Dendritic cell treated with granulocyte-macrophage colony-stimulating factor and Interleukin-4, amounts not matched to agents 40 ng/mL and 50 ng/mL, for 4 days (primary cell): ENCODE results near the gene HEATR3.
A peak's percentile ranks its signal among the peaks of the same experiment; 100 is the strongest.
"Not testable (repeated sequence)": the region's sequence is repeated elsewhere in the genome, so short reads cannot be mapped to it uniquely, and the experiment has no call there.

Experiments
- H3K27ac Mint-ChIP-seq: one replicate; pipeline ENCODE4 v1.8.0; 2022; ENCODE audit warnings: mild to moderate bottlenecking, mixed read lengths
- H3K27me3 Mint-ChIP-seq: one replicate; pipeline ENCODE4 v1.8.0; 2022; ENCODE audit warnings: mild to moderate bottlenecking, mixed read lengths
- H3K36me3 Mint-ChIP-seq: one replicate; pipeline ENCODE4 v1.8.0; 2022; ENCODE audit warnings: low read depth, mixed read lengths
- H3K4me1 Mint-ChIP-seq: one replicate; pipeline ENCODE4 v1.8.0; 2022; ENCODE audit warnings: low read depth, mixed read lengths
- H3K4me3 Mint-ChIP-seq: one replicate; pipeline ENCODE4 v1.8.0; 2022; ENCODE audit warnings: mild to moderate bottlenecking, moderate library complexity, mixed read lengths
- H3K9me3 Mint-ChIP-seq: one replicate; pipeline ENCODE4 v1.8.0; 2022; ENCODE audit warnings: mixed read lengths
- intact Hi-C: fragments of 100-400 bp; cut with micrococcal nuclease; formaldehyde crosslinking; loops from one replicate; pipeline ENCODE4 v1.15.0; 2022

The HEATR3 gene

GRCh38 chr16:50096791-50097190 is 31.0 kb downstream of the HEATR3 start:
- Mint-ChIP-seq H3K9me3 (no peaks in the 10 kb centered on the region), H3K27me3 (no peaks in the 10 kb centered on the region), H3K36me3 (peaks cover 54% of the 10 kb centered on the region), H3K4me3 (no peak overlapping the region), H3K27ac (no peak overlapping the region), H3K4me1 (peaks cover 12% of the 10 kb centered on the region)
- intact Hi-C loops = no loop called here

GRCh38 chr16:50099957-50100648 is 34.3 kb downstream of the HEATR3 start:
- no peaks in the 10 kb centered on the region for H3K9me3 Mint-ChIP-seq
- H3K27me3 Mint-ChIP-seq = no peaks in the 10 kb centered on the region
- intact Hi-C loops = no loop called here
- H3K4me3 Mint-ChIP-seq = no peak overlapping the region
- H3K4me1 Mint-ChIP-seq = no peaks in the 10 kb centered on the region
- peaks cover 79% of the 10 kb centered on the region for H3K36me3 Mint-ChIP-seq
- no peak overlapping the region for H3K27ac Mint-ChIP-seq

GRCh38 chr16:50102051-50102746 is 36.4 kb downstream of the HEATR3 start:
- Mint-ChIP-seq H3K27me3 (no peaks in the 10 kb centered on the region), H3K27ac (no peak overlapping the region), H3K4me3 (no peak overlapping the region), H3K9me3 (no peaks in the 10 kb centered on the region), H3K4me1 (no peaks in the 10 kb centered on the region), H3K36me3 (peaks cover 73% of the 10 kb centered on the region)
- intact Hi-C loops = no loop called here

- intact Hi-C loops = no loop called here
- no peak overlapping the region for H3K27ac Mint-ChIP-seq
- H3K9me3 Mint-ChIP-seq = no peaks in the 10 kb centered on the region
- no peaks in the 10 kb centered on the region for H3K4me1 Mint-ChIP-seq
- no peaks in the 10 kb centered on the region for H3K27me3 Mint-ChIP-seq
- no peak overlapping the region for H3K4me3 Mint-ChIP-seq
- H3K36me3 Mint-ChIP-seq = peaks cover 69% of the 10 kb centered on the region
These were observed 38.0 kb downstream of the HEATR3 start for GRCh38 chr16:50103764-50104163.

- intact Hi-C loops = no loop called here
- Mint-ChIP-seq H3K4me1 (peaks cover 9% of the 10 kb centered on the region), H3K27me3 (peaks cover 3% of the 10 kb centered on the region), H3K27ac (no peak overlapping the region), H3K36me3 (no peaks in the 10 kb centered on the region), H3K4me3 (no peak overlapping the region), H3K9me3 (no peaks in the 10 kb centered on the region)
These were observed 48.8 kb downstream of the HEATR3 start for GRCh38 chr16:50114357-50115129.

GRCh38 chr16:50120711-50121110 is 54.9 kb downstream of the HEATR3 start:
- H3K4me1 Mint-ChIP-seq = peaks cover 11% of the 10 kb centered on the region
- H3K4me3 Mint-ChIP-seq = no peak overlapping the region
- no peaks in the 10 kb centered on the region for H3K36me3 Mint-ChIP-seq
- intact Hi-C loops = no loop called here
- H3K27ac Mint-ChIP-seq = no peak overlapping the region
- no peaks in the 10 kb centered on the region for H3K9me3 Mint-ChIP-seq
- peaks cover 6% of the 10 kb centered on the region for H3K27me3 Mint-ChIP-seq

- peaks cover 16% of the 10 kb centered on the region for H3K4me1 Mint-ChIP-seq
- H3K27ac Mint-ChIP-seq = no peak overlapping the region
- intact Hi-C loops = no loop called here
- no peak overlapping the region for H3K4me3 Mint-ChIP-seq
- no peaks in the 10 kb centered on the region for H3K36me3 Mint-ChIP-seq
- H3K9me3 Mint-ChIP-seq = no peaks in the 10 kb centered on the region
- peaks cover 6% of the 10 kb centered on the region for H3K27me3 Mint-ChIP-seq
These were observed 55.5 kb downstream of the HEATR3 start for GRCh38 chr16:50121278-50121677.

GRCh38 chr16:50121721-50122445 is 56.1 kb downstream of the HEATR3 start:
- Mint-ChIP-seq H3K9me3 (no peaks in the 10 kb centered on the region), H3K4me1 (peaks cover 22% of the 10 kb centered on the region), H3K27ac (no peak overlapping the region), H3K4me3 (no peak overlapping the region), H3K27me3 (peaks cover 4% of the 10 kb centered on the region), H3K36me3 (no peaks in the 10 kb centered on the region)
- intact Hi-C loops = no loop called here

- no peak overlapping the region for H3K4me3 Mint-ChIP-seq
These were observed 57.6 kb downstream of the HEATR3 start for GRCh38 chr16:50123417-50123816.

GRCh38 chr16:50124769-50125168 is 59.0 kb downstream of the HEATR3 start:
- Mint-ChIP-seq H3K4me3 (no peak overlapping the region), H3K4me1 (peaks cover 24% of the 10 kb centered on the region), H3K27ac (peak overlapping the region; percentile 18), H3K9me3 (no peaks in the 10 kb centered on the region), H3K36me3 (no peaks in the 10 kb centered on the region), H3K27me3 (peaks cover 2% of the 10 kb centered on the region)
- intact Hi-C loops = no loop called here

More at GRCh38 chr16:50123417-50123816, 57.6 kb downstream of the HEATR3 start:
- H3K9me3 Mint-ChIP-seq = no peaks in the 10 kb centered on the region
- H3K36me3 Mint-ChIP-seq = no peaks in the 10 kb centered on the region
- peaks cover 24% of the 10 kb centered on the region for H3K4me1 Mint-ChIP-seq
- no peak overlapping the region for H3K27ac Mint-ChIP-seq
- intact Hi-C loops = no loop called here
- H3K27me3 Mint-ChIP-seq = peaks cover 4% of the 10 kb centered on the region

- H3K27me3 Mint-ChIP-seq = peaks cover 2% of the 10 kb centered on the region
- peaks cover 24% of the 10 kb centered on the region for H3K4me1 Mint-ChIP-seq
- no peak overlapping the region for H3K4me3 Mint-ChIP-seq
- no peaks in the 10 kb centered on the region for H3K9me3 Mint-ChIP-seq
- peak overlapping the region; percentile 72 for H3K27ac Mint-ChIP-seq
- intact Hi-C loops = no loop called here
- no peaks in the 10 kb centered on the region for H3K36me3 Mint-ChIP-seq
These were observed 60.4 kb downstream of the HEATR3 start for GRCh38 chr16:50126183-50126582.

- H3K36me3 Mint-ChIP-seq, H3K27me3 Mint-ChIP-seq, H3K4me3 Mint-ChIP-seq, H3K27ac Mint-ChIP-seq, intact Hi-C loops, H3K4me1 Mint-ChIP-seq, H3K9me3 Mint-ChIP-seq: not testable (repeated sequence)
These were observed 66.8 kb downstream of the HEATR3 start for GRCh38 chr16:50132571-50132970.

- no peaks in the 10 kb centered on the region for H3K9me3 Mint-ChIP-seq
- H3K27me3 Mint-ChIP-seq = no peaks in the 10 kb centered on the region
- no peak overlapping the region for H3K4me3 Mint-ChIP-seq
- H3K36me3 Mint-ChIP-seq = no peaks in the 10 kb centered on the region
- intact Hi-C loops = no loop called here
- no peak overlapping the region for H3K27ac Mint-ChIP-seq
- H3K4me1 Mint-ChIP-seq = no peaks in the 10 kb centered on the region
These were observed 67.4 kb downstream of the HEATR3 start for GRCh38 chr16:50133214-50133613.

- intact Hi-C loops = no loop called here
These were observed 70.6 kb downstream of the HEATR3 start for GRCh38 chr16:50136399-50136798.

More at GRCh38 chr16:50136399-50136798, 70.6 kb downstream of the HEATR3 start:
- no peak overlapping the region for H3K27ac Mint-ChIP-seq
- H3K4me3 Mint-ChIP-seq = no peak overlapping the region
- H3K36me3 Mint-ChIP-seq = no peaks in the 10 kb centered on the region
- no peaks in the 10 kb centered on the region for H3K9me3 Mint-ChIP-seq
- H3K4me1 Mint-ChIP-seq = no peaks in the 10 kb centered on the region
- H3K27me3 Mint-ChIP-seq = no peaks in the 10 kb centered on the region
